Erythroblast (primary cell): ENCODE data around the gene SLC44A3.

Experiments
- GATA1 ChIP-seq: IDR thresholded peaks from 2 replicates; pipeline ENCODE4 v1.6.1; 2011; ENCODE audit warnings: low read depth, mild to moderate bottlenecking, control low read depth, low read length, moderate library complexity
- POLR2A ChIP-seq: IDR thresholded peaks from 2 replicates; pipeline ENCODE4 v1.6.1; 2011; ENCODE audit warnings: mild to moderate bottlenecking, low read length

DNA sequence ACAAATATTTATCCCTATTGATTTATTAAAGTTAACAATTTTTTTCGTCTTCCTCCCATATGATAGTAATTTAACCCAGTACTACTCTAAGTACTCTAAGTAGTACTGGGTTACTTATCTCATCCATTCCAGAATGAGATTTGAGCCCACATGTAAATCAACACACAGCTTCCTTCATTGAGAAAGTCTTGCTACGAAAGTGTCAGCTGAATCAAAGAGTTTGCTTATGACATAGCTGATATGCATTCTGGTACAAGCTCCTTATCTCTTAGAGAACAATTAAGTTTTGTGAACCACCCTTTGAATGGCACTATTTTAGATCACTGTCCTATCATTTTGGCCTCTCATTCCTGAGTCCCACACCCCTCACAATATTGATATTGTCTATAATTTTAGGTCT, 2.4 kb upstream of the SLC44A3 start:
- TF ChIP-seq POLR2A (no peak), GATA1 (no peak)
